ENCODE results near the gene HMGXB3.

Gene HMGXB3

GRCh38 chr5:149990518-149991376 is 9.8 kb upstream of the HMGXB3 start:
- TF ChIP-seq CTCF (IDR thresholded peaks at IDR 0.05; ENCODE audit: low read depth, low read length) = peak; percentile 89
- DNase-seq (ENCODE audit: extremely low read depth, low read depth) = peak; percentile 39

GRCh38 chr5:149993471-149993870 is 7.1 kb upstream of the HMGXB3 start:
- DNase-seq (ENCODE audit: extremely low read depth, low read depth) = no peak
- no peak for TF ChIP-seq CTCF (IDR thresholded peaks at IDR 0.05; ENCODE audit: low read depth, low read length)

- no peak for TF ChIP-seq CTCF (IDR thresholded peaks at IDR 0.05; ENCODE audit: low read depth, low read length)
Observed at GRCh38 chr5:149995385-149996204, 4.9 kb upstream of the HMGXB3 start.

GRCh38 chr5:149996205-149996890 is 4.2 kb upstream of the HMGXB3 start:
- DNase-seq (ENCODE audit: extremely low read depth, low read depth) = no peak
- TF ChIP-seq CTCF (IDR thresholded peaks at IDR 0.05; ENCODE audit: low read depth, low read length) = no peak

More at GRCh38 chr5:149995385-149996204, 4.9 kb upstream of the HMGXB3 start:
- no peak for DNase-seq (ENCODE audit: extremely low read depth, low read depth)

GRCh38 chr5:149998281-149998680 is 2.3 kb upstream of the HMGXB3 start:
- DNase-seq (ENCODE audit: extremely low read depth, low read depth) = no peak
- no peak for TF ChIP-seq CTCF (IDR thresholded peaks at IDR 0.05; ENCODE audit: low read depth, low read length)

- TF ChIP-seq CTCF (IDR thresholded peaks at IDR 0.05; ENCODE audit: low read depth, low read length) = no peak
- no peak for DNase-seq (ENCODE audit: extremely low read depth, low read depth)
Observed at GRCh38 chr5:149999359-149999758, 1.2 kb upstream of the HMGXB3 start.
